ENCODE results near the gene PTPN13.

Gene PTPN13

GRCh38 chr4:86587381-86588140 lies 6.6 kb upstream of the PTPN13 start:
- no peak for DNase-seq

- DNase-seq = no peak
These were observed 1.4 kb upstream of the PTPN13 start for GRCh38 chr4:86592553-86593249.

- peak; percentile 30 for DNase-seq
These were observed 677 bp downstream of the PTPN13 start for GRCh38 chr4:86594559-86595425.

GRCh38 chr4:86595426-86595805 lies 1.3 kb downstream of the PTPN13 start:
- DNase-seq = no peak

GRCh38 chr4:86596807-86597206 lies 2.7 kb downstream of the PTPN13 start:
- DNase-seq = no peak

GRCh38 chr4:86600007-86600653 lies 6.0 kb downstream of the PTPN13 start:
- DNase-seq = no peak

- no peak for DNase-seq
These were observed 9.3 kb downstream of the PTPN13 start for GRCh38 chr4:86603311-86603885.

GRCh38 chr4:86606809-86607208 lies 12.7 kb downstream of the PTPN13 start:
- no peak for DNase-seq

- no peak for DNase-seq
These were observed 14.8 kb downstream of the PTPN13 start for GRCh38 chr4:86608757-86609375.

GRCh38 chr4:86611757-86612156 lies 17.6 kb downstream of the PTPN13 start:
- DNase-seq = no peak

GRCh38 chr4:86613734-86614133 lies 19.6 kb downstream of the PTPN13 start:
- DNase-seq = no peak

GRCh38 chr4:86614865-86615264 lies 20.8 kb downstream of the PTPN13 start:
- no peak for DNase-seq

- DNase-seq = no peak
These were observed 21.4 kb downstream of the PTPN13 start for GRCh38 chr4:86615501-86615900.

- DNase-seq = no peak
These were observed 25.5 kb downstream of the PTPN13 start for GRCh38 chr4:86619656-86620055.

- no peak for DNase-seq
These were observed 27.3 kb downstream of the PTPN13 start for GRCh38 chr4:86621435-86621834.

- DNase-seq = no peak
These were observed 32.0 kb downstream of the PTPN13 start for GRCh38 chr4:86626066-86626465.

- no peak for DNase-seq
These were observed 33.5 kb downstream of the PTPN13 start for GRCh38 chr4:86627462-86628135.

- DNase-seq = no peak
These were observed 36.5 kb downstream of the PTPN13 start for GRCh38 chr4:86630629-86631028.

- DNase-seq = no peak
These were observed 37.1 kb downstream of the PTPN13 start for GRCh38 chr4:86631166-86631565.

GRCh38 chr4:86633854-86634253 lies 39.7 kb downstream of the PTPN13 start:
- DNase-seq = no peak

GRCh38 chr4:86640469-86640868 lies 46.4 kb downstream of the PTPN13 start:
- DNase-seq = no peak

All from activated CD4-positive, CD25-positive, alpha-beta regulatory T cell treated with anti-CD3 and anti-CD28 coated beads, Interleukin-2, amount 50 U/mL, for 72 hours (primary cell).